GM19099 (cell line): ENCODE results near the gene APBB2.

Experiments
- POLR2A ChIP-seq: IDR thresholded peaks from 3 replicates; pipeline ENCODE4 v1.6.1; 2011; ENCODE audit warnings: low read depth; ENCODE audit not compliant: insufficient read length; ENCODE audit errors: extremely low read depth

APBB2 gene

DNA sequence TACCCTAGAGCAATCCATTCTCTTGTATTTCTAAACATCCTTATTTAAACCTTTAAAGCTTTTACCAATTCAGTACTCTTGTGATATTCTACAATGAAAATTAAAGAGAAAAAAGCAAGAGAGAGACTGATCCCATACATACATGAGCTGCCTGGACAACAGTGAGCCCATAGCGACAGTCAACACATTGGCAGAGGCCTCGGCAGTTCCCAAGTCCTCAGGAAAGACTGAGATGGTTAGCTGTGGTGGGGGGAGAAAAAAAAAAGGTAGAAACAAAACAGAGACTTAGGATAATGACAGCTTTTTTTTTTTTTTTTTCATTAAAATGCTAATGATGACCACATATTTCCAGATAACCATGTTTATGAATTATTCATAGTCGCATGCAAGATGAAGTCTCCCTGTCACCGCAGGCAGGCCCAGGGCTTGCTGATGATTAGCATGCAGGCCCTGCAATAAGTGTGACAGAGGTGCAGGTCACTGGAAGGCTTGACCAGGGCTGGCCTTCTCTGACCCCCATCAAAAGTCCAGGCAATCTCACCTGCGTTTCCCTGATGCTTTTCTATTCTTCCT lies 148.8 kb downstream of the APBB2 start:
- no peak for TF ChIP-seq POLR2A

DNA sequence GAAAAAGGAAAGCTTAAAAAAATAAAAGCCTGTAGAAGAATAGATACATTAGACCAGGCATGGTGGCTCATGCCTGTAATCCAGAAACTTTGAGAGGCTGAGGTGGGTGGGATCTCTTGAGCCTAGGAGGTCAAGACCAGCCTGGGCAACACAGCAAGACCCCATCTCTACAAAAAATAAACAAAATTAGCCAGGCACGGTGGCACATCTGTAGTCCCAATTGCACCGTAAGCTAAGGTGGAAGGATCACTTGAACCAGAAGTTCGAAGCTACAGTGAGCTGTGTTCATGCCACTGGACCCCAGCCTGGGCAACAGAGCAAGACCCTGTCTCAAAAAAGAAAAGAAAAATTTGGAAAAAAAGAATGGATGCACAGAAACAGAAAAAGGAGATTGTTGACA lies 149.4 kb downstream of the APBB2 start:
- TF ChIP-seq POLR2A, result no peak

GRCh38 chr4:41061482-41062185 lies 152.7 kb downstream of the APBB2 start:
- TF ChIP-seq POLR2A, result no peak

DNA sequence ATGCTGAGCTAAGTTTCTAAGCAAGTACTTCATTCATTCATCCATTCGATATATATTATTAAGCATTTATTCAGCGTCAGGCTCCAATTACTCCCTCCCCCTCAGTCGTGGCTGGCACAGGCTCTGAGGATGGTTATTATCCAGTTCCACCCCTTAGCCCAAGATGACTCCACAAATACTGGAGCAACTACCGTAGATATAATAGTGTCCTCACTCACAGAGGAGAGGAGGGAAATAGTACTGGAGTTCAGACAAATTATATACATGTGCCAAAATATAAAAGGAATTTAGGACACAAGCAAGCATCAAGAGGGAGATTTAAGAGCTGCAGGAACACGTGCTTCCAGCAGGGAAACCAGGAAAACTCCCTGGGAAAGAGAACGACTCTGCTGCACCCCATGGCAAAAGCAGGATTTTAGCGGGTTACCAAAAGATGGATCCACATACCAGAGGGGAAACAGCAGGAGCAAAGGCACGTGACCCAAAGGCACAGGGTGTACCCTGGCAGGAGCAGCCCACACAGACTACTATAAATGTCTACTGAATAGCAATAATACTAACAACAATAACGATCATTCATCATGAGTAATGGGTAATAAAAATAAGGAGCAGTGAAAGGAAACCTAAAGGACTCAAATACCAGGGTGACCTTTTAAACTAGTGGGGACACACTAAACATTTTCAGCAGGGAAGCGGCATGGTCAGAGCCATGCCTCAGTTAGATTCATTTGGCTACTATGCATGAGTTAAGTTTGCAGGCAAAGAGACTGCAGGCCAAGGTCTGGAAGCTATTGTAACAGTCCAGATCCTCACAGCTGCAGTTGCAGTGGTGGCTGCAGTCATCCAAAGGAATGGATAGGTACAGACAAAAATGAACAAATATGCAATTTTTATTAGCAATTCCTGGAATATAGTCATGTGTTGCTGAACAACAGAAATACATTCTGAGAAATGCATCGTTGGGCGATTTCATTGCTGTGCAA lies 153.7 kb downstream of the APBB2 start:
- no peak for TF ChIP-seq POLR2A

DNA sequence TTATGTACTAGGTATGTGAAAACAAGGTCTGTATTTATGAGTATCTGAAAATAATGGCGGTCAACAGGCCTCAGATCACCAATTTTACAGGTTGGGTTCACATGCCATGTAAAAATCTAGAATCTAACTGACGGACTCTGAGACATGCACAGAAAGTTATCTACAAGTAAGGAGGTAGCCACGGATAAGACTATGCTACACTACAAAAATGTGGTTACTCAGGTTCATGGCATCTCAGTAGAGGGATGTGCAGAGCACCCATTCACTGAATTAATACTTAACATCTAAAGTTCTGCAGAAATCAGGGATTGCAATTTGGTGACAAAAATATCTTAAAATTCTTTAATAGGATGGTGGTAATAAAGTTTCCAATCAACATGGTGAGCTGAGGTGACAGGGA lies 155.9 kb downstream of the APBB2 start:
- no peak for TF ChIP-seq POLR2A

- no peak for TF ChIP-seq POLR2A
Observed at GRCh38 chr4:41057467-41057866, 156.9 kb downstream of the APBB2 start.

DNA sequence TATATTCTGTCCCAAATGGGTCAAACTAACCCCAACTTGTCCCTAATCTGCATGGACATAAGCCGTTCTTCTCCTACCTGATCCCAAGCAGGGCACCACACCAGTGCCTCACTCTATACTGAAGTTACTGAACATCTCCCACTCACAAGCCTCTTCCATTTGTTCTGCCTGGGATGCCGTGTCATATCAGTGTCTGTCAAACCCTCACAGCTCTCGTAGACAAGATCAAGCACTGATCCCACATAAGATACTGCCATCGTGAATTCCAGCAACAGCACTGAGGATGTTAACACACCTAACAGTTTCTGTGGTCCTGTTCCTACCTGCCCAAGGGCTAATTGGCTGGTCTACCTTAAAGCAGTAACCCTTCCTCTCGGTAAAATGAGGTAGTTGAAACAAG lies 162.1 kb downstream of the APBB2 start:
- TF ChIP-seq POLR2A, result no peak

DNA sequence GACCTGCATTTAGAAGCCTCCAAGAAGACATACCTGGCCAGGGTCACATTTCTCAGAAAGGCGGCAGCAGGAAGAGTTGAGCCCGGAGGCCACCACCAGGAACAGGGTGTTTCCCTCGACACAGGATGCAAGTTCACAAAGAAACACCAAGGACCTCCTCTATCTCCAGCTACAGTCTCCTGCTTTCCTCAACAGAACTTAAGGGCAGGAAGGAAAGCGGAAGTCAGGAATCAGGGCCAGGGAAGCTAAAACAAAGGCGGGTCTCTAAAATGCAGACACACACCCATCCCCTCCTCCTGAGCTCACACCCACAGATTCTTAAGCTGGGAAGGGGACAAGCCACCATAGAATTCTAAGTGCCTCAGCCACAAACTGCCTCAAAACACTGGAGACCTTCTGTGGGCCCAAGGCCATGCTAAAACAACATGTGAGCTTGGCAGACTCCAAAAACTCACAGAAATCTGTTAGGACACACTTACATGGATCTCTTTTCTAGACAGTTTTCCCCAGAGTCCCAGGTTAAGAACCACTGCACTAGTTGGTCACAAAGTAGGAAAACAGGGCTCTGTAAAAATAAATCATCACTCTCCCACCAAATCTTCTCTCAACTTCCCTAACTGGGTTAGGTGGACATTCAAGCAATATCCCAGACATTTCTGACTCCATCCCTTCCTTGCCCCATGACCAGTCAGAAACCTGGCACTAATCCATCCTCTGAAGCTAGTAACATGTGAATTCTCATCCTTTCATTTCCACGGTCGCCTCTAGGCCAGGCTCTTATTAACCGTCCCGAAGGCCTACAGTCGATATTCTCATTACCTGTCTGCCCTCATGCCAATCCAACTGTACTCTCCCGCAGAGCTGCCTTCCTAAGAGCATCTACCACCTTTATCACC lies 163.2 kb downstream of the APBB2 start:
- TF ChIP-seq POLR2A, result no peak

- no peak for TF ChIP-seq POLR2A
Observed at GRCh38 chr4:41050116-41050515, 164.2 kb downstream of the APBB2 start.

DNA sequence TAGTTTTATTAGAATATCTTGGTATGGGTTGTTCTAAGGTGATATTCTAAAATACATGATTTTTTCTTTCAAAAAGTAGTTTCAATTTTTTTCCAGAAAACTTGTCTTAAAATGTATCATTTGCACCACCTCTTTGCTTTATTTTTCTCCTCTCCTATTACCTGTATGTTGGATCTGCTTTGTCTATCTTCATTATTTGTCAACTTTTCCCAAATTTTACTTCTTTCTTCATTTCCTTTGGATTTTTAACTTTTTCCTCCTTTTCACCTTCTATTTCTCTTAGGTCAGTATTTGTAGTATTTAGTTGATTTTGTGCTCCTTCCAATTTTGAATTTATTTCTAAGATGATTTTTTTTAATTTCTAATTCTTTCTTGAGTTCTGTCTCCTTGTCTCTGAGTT lies 169.6 kb downstream of the APBB2 start:
- TF ChIP-seq POLR2A, result no peak

DNA sequence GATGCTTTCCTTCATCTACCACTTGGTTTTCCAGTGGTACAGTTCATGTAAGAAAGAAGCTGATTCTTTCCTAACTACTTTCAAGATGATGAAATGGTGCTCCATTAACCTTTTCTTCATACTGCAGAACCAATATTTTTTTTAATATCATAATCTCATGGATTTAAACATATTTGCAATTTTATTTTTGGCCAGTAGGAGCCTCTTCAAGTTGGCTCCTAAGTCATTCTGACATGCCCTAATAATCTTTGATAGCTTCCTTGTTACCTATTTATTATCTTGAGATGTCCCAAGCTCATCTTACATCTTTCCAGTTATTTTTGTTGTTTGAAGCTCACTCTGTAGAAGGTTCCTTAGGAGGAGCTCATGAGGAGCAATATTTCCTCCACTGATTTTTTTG lies 170.2 kb downstream of the APBB2 start:
- no peak for TF ChIP-seq POLR2A

DNA sequence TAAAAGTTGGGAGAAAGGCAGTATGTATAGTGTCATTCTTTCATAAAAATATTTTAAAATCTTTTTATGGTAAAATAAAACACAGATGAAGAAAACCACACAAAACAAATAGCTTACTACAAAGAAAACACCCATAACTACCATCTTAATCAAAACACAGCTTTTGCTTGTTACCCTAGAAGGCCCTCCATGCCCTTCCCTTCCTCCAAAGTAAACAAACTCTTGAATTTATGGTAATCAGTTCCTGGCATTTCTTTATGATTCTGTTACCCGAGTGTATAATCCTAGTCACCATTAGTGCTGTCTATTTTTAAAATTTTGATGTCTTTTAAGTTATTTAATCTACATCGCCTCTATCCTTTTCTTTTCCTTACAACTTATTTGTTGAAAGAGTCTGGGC lies 170.9 kb downstream of the APBB2 start:
- no peak for TF ChIP-seq POLR2A

GRCh38 chr4:41041551-41041950 lies 172.8 kb downstream of the APBB2 start:
- no peak for TF ChIP-seq POLR2A

GRCh38 chr4:41039317-41039716 lies 175.0 kb downstream of the APBB2 start:
- no peak for TF ChIP-seq POLR2A

- no peak for TF ChIP-seq POLR2A
Observed at GRCh38 chr4:41038304-41038703, 176.0 kb downstream of the APBB2 start.

DNA sequence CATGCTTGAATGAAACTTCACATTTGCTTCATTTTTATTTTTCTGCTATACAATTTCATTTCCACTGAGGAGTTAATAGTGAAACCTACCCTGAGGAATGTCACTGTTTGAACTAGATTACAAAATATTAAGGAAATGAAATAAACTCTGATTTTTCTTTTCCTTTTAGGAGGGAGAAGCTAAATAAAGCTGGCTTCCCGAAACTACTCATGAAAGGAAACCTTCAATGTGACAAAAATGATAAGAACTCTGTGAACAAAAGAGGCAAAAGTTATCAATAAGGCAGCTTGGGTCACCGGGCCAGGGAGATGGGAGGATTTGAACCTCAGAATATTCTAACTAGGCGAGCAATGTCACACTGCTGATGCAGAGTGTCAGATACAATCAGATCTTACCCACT lies 185.2 kb downstream of the APBB2 start:
- no peak for TF ChIP-seq POLR2A
